Peyer's patch (tissue), 4 donors: ENCODE results near the gene PSMB8.

ENCODE experiments used
- CTCF ChIP-seq, 6 experiments: fragments of 450-650 bp in 4 of 6; fragments of 200-600 bp in 2 of 6; sonication (generic) in 1 of 6; IDR thresholded peaks; one replicate each; pipeline ENCODE4 v1.5.1; 2017 to 2019; ENCODE audit warnings: antibody characterized with exemption in 6 of 6, mild to moderate bottlenecking in 3 of 6, moderate library complexity in 1 of 6
- POLR2A ChIP-seq, 2 donors: fragments of 450-650 bp; IDR thresholded peaks; one replicate each; pipeline ENCODE4 v1.5.1; 2017; ENCODE audit warnings: antibody characterized with exemption in 2 of 2, mild to moderate bottlenecking in 2 of 2, moderate library complexity in 2 of 2

- TF ChIP-seq CTCF (IDR thresholded peaks at IDR 0.05): peak; percentile 94 to 99 (median 98)
- no peak for TF ChIP-seq POLR2A (IDR thresholded peaks at IDR 0.05)
Measured at GRCh38 chr6:32868257-32868788, 24.5 kb upstream of the PSMB8 start.
